H1 (cell line): ENCODE data around the gene MOG. TPM values are rescaled to one million over a fixed set of nuclear protein-coding genes. Genes with fewer than 3 reads are reported as not detected.

Experiments used
- CTCF ChIA-PET: fragments of 300-600 bp; sonication (Branson Sonifier 250); formaldehyde crosslinking; loops from one replicate; lab custom pipeline; 2021; ENCODE audit not compliant: partially characterized antibody; lab: Charles Lee
- POLR2A ChIA-PET: fragments of 300-600 bp; sonication (Branson Sonifier 250); formaldehyde crosslinking; loops from one replicate; lab custom pipeline; 2021; ENCODE audit warnings: inconsistent platforms; ENCODE audit not compliant: partially characterized antibody; lab: Charles Lee
- DNase-seq, 2 experiments: peaks; one replicate each; pipeline versions ENCODE4 v3.0.0 to v3.0.0-alpha.2; 2010 to 2022; ENCODE audit warnings: low spot score in 2 of 2, low read depth in 1 of 2, mixed read lengths in 1 of 2
- FAIRE-seq: peaks from 2 replicates; lab custom pipeline; 2011; peaks lifted over from hg19 to GRCh38; lab: Jason Lieb, UNC
- H2AFZ ChIP-seq: 2 replicates; pipeline ENCODE4 v1.8.1; 2012; ENCODE audit warnings: low read length, inconsistent platforms
- H2AK5ac ChIP-seq: 2 replicates; pipeline ENCODE4 v1.6.1; 2013; ENCODE audit warnings: low read depth, low read length
- H2BK120ac ChIP-seq: replicated peaks from 2 replicates; pipeline ENCODE3; 2013; ENCODE audit warnings: low read depth, low read length, inconsistent platforms
- H2BK12ac ChIP-seq: 2 replicates; pipeline ENCODE4 v1.6.1; 2013; ENCODE audit warnings: low read depth, low read length
- H2BK15ac ChIP-seq: 2 replicates; pipeline ENCODE4 v1.6.1; 2013; ENCODE audit warnings: low read length
- H2BK20ac ChIP-seq: 2 replicates; pipeline ENCODE4 v1.6.1; 2013; ENCODE audit warnings: low read length
- H2BK5ac ChIP-seq: 2 replicates; pipeline ENCODE4 v1.6.1; 2013; ENCODE audit warnings: low read depth, low read length
- H3K14ac ChIP-seq: 2 replicates; pipeline ENCODE4 v1.6.1; 2013; ENCODE audit warnings: inconsistent platforms; ENCODE audit not compliant: insufficient read length
- H3K18ac ChIP-seq: 2 replicates; pipeline ENCODE4 v1.6.1; 2013; ENCODE audit warnings: low read length; ENCODE audit errors: extremely low read depth
- H3K23ac ChIP-seq: 2 replicates; pipeline ENCODE4 v1.6.1; 2013; ENCODE audit warnings: inconsistent platforms; ENCODE audit not compliant: insufficient read length
- H3K23me2 ChIP-seq: 2 replicates; pipeline ENCODE4 v1.6.1; 2013; ENCODE audit warnings: low read depth, low read length
- H3K27ac ChIP-seq: 2 replicates; pipeline ENCODE4 v1.6.1; 2011; ENCODE audit warnings: low read depth, low read length, inconsistent platforms
- H3K27me3 ChIP-seq, 4 experiments: replicated peaks in 1 of 4; 1 replicate in 1 of 4; 2 replicates in 3 of 4; pipeline versions ENCODE4 v1.6.1 to v1.8.1; 2011 to 2013; ENCODE audit warnings: low read length in 3 of 4, mild to moderate bottlenecking in 3 of 4, inconsistent platforms in 2 of 4, mixed read lengths in 2 of 4, moderate library complexity in 1 of 4; ENCODE audit not compliant: control insufficient read depth in 3 of 4, insufficient read depth in 3 of 4; ENCODE audit errors: extremely low read depth in 1 of 4
- H3K36me3 ChIP-seq, 4 experiments: 2 replicates each; pipeline versions ENCODE4 v1.6.1 to v1.8.1; 2011 to 2013; ENCODE audit warnings: mild to moderate bottlenecking in 4 of 4, low read length in 3 of 4, moderate library complexity in 2 of 4, control low read depth in 1 of 4, inconsistent platforms in 1 of 4; ENCODE audit not compliant: insufficient read depth in 4 of 4, control insufficient read depth in 2 of 4
- H3K4ac ChIP-seq: replicated peaks from 2 replicates; pipeline ENCODE3; 2013; ENCODE audit warnings: low read length, low read depth, mixed read lengths, inconsistent platforms; ENCODE audit not compliant: insufficient read length
- H3K4me1 ChIP-seq, 4 experiments: replicated peaks in 1 of 4; 1 replicate in 1 of 4; 2 replicates in 3 of 4; pipeline versions ENCODE4 v1.6.1 to v1.8.1; 2011 to 2013; ENCODE audit warnings: low read length in 3 of 4, inconsistent platforms in 2 of 4, mixed read lengths in 1 of 4; ENCODE audit not compliant: insufficient read depth in 4 of 4, control insufficient read depth in 3 of 4
- H3K4me2 ChIP-seq, 2 experiments: 2 replicates each; pipeline versions ENCODE4 v1.6.1 to v1.8.1; 2011 to 2013; ENCODE audit warnings: low read depth in 2 of 2, low read length in 2 of 2, control low read depth in 1 of 2, inconsistent platforms in 1 of 2, mild to moderate bottlenecking in 1 of 2; ENCODE audit not compliant: insufficient read depth in 1 of 2
- H3K4me3 ChIP-seq, 4 experiments: fragments of 200-600, 300-600 bp in 1 of 4; sonication (generic), shearing (Covaris generic), sonication (Bioruptor Twin) in 1 of 4; 2 replicates each; pipeline versions ENCODE4 v1.5.1 to v1.8.1; 2011 to 2016; ENCODE audit warnings: low read length in 4 of 4, low read depth in 3 of 4, control low read depth in 2 of 4, inconsistent platforms in 2 of 4, mild to moderate bottlenecking in 2 of 4, mixed read lengths in 1 of 4, moderate library complexity in 1 of 4; ENCODE audit not compliant: insufficient read depth in 2 of 4; ENCODE audit errors: extremely low read depth in 1 of 4
- H3K56ac ChIP-seq: replicated peaks from 2 replicates; pipeline ENCODE3; 2013; ENCODE audit warnings: low read depth, mild to moderate bottlenecking, mixed read lengths, low read length, inconsistent platforms; ENCODE audit not compliant: insufficient read length
- H3K79me1 ChIP-seq: 2 replicates; pipeline ENCODE4 v1.6.1; 2013; ENCODE audit warnings: low read depth, low read length, control low read depth
- H3K79me2 ChIP-seq, 2 experiments: 2 replicates each; pipeline versions ENCODE4 v1.6.1 to v1.8.1; 2012 to 2013; ENCODE audit warnings: low read length in 2 of 2, mild to moderate bottlenecking in 2 of 2, inconsistent platforms in 1 of 2; ENCODE audit not compliant: insufficient read depth in 2 of 2, control insufficient read depth in 1 of 2
- H3K9ac ChIP-seq, 4 experiments: replicated peaks in 1 of 4; 1 replicate in 1 of 4; 2 replicates in 3 of 4; pipeline versions ENCODE4 v1.6.1 to v1.8.1; 2011 to 2013; ENCODE audit warnings: low read depth in 3 of 4, low read length in 3 of 4, control low read depth in 2 of 4, mild to moderate bottlenecking in 2 of 4, moderate library complexity in 2 of 4, inconsistent platforms in 1 of 4; ENCODE audit errors: extremely low read depth in 1 of 4
- H3K9me3 ChIP-seq, 2 experiments: 2 replicates each; pipeline versions ENCODE4 v1.6.1 to v1.8.1; 2012 to 2013; ENCODE audit warnings: mild to moderate bottlenecking in 2 of 2, moderate library complexity in 2 of 2, control low read depth in 1 of 2, inconsistent platforms in 1 of 2, low read depth in 1 of 2, low read length in 1 of 2, mixed read lengths in 1 of 2; ENCODE audit not compliant: insufficient read depth in 2 of 2
- H4K20me1 ChIP-seq, 2 experiments: replicated peaks in 1 of 2; 2 replicates each; pipeline versions ENCODE3 to v1.8.1; 2011 to 2013; ENCODE audit warnings: inconsistent platforms in 2 of 2, low read length in 2 of 2, mild to moderate bottlenecking in 1 of 2; ENCODE audit not compliant: insufficient read depth in 2 of 2, control insufficient read depth in 1 of 2
- H4K5ac ChIP-seq: 2 replicates; pipeline ENCODE4 v1.6.1; 2013; ENCODE audit warnings: low read length, low read depth, mixed read lengths, inconsistent platforms; ENCODE audit not compliant: insufficient read length
- H4K8ac ChIP-seq: 2 replicates; pipeline ENCODE4 v1.8.0; 2013; ENCODE audit warnings: mild to moderate bottlenecking, moderate library complexity, low read length, inconsistent platforms; ENCODE audit not compliant: insufficient read depth; ENCODE audit errors: extremely low read depth
- H4K91ac ChIP-seq: replicated peaks from 2 replicates; pipeline ENCODE3; 2013; ENCODE audit warnings: low read length, mixed read lengths, inconsistent platforms; ENCODE audit not compliant: insufficient read length
- CEBPB ChIP-seq: IDR thresholded peaks from 2 replicates; pipeline ENCODE4 v1.6.1; 2012; ENCODE audit warnings: low read depth, low read length
- CREB1 ChIP-seq: IDR thresholded peaks from 2 replicates; pipeline ENCODE4 v1.6.1; 2012; ENCODE audit warnings: inconsistent platforms
- HDAC2 ChIP-seq, 2 experiments: fragments of 300-600 bp in 1 of 2; sonication (generic) in 1 of 2; IDR thresholded peaks; 2 replicates each; pipeline ENCODE4 v1.6.1; 2011 to 2012; ENCODE audit warnings: low read depth in 2 of 2, low read length in 2 of 2, mild to moderate bottlenecking in 2 of 2, moderate library complexity in 2 of 2, borderline replicate concordance in 1 of 2, inconsistent platforms in 1 of 2
- RXRA ChIP-seq: IDR thresholded peaks from 2 replicates; pipeline ENCODE4 v1.6.1; 2011; ENCODE audit warnings: low read depth, mild to moderate bottlenecking, low read length, moderate library complexity; ENCODE audit not compliant: insufficient read depth
- SRF ChIP-seq: IDR thresholded peaks from 2 replicates; pipeline ENCODE4 v1.6.1; 2011; ENCODE audit warnings: mild to moderate bottlenecking, low read depth, low read length, moderate library complexity
- TEAD4 ChIP-seq: IDR thresholded peaks from 2 replicates; pipeline ENCODE4 v1.6.1; 2012; ENCODE audit warnings: low read depth, low read length, inconsistent platforms, mixed read lengths
- WGBS, 2 experiments: shearing (Covaris generic) in 1 of 2; methylation state at CpG; one replicate each; pipeline versions ENCODE4 v1.1.6 to v1.1.7; 2013 to 2015; ENCODE audit warnings: low lambda C conversion rate in 2 of 2, mixed read lengths in 2 of 2, inconsistent platforms in 1 of 2, low coverage in 1 of 2, missing lambda C conversion rate in 1 of 2; ENCODE audit not compliant: insufficient replicate concordance in 2 of 2, insufficient coverage in 1 of 2, insufficient read length in 1 of 2; ENCODE audit errors: extremely low coverage in 1 of 2, missing lambda C conversion rate in 1 of 2; 5-methylcytosine and 5-hydroxymethylcytosine counted together
- polyA plus RNA-seq, 7 experiments: library from polyadenylated mRNA; depleted of rRNA in 3 of 7; stranded (reverse) in 5 of 7; unstranded in 2 of 7; fragments of >200 nt in 5 of 7; fragments of 200-250 nt in 2 of 7; gene quantifications; 1 replicate in 5 of 7; 2 replicates in 1 of 7; 4 replicates in 1 of 7; pipeline versions ENCODE4 v1.2.1 to v1.2.3, GENCODE V29; 2011 to 2013; ENCODE audit warnings: missing spikeins in 2 of 7, mixed read lengths in 2 of 7
- total RNA-seq: library from RNA; stranded (reverse); fragmentation: NEBNext Ultra II Directional; extraction: Animal tissue kit (Norgen Biotek cat#: 25700); gene quantifications from 2 replicates; pipeline ENCODE4 v1.2.1, GENCODE V29; 2021

The MOG gene
- total and polyA plus RNA-seq, 2 of the 8 experiments (the other 6 are each of a cell fraction or from before 2014, with no cell fraction given): 0.17 to 0.86 TPM

GRCh38 chr6:29676981-29677601 is 20.2 kb downstream of the MOG start:
- no peaks in the 10 kb centered on the region; the same call in 1 of the 2 replicates for H3K23me2 ChIP-seq
- POLR2A ChIA-PET: interaction anchor here (0.9 to 3.8 kb wide), 4 partner anchors 11 to 27 kb away, joined by 3 to 20 read pairs (median 10); no protein-coding TSS in a partner anchor
- WGBS, 2 experiments: 83% methylated on average over 2 of the region's 2 CpGs; no CpG with 5 or more reads in 1 of the 2 experiments

More at GRCh38 chr6:29676981-29677601, 20.2 kb downstream of the MOG start:
- Histone ChIP-seq H4K20me1 (no peaks in the 10 kb centered on the region), H4K5ac (no peak overlapping the region), H3K27me3 (no peaks in the 10 kb centered on the region), H2BK20ac (peak overlapping the region; percentile 6; the same call in 1 of the 2 replicates), H3K14ac (no peak overlapping the region), H3K9me3 (no peaks in the 10 kb centered on the region; a peak in 1 of 4 replicates), H2AFZ (no peak overlapping the region), H3K4me1 (peaks cover 0 to 3% (median 0%) of the 10 kb centered on the region in 4 experiments; a peak in 1 of 7 replicates), H3K79me1 (no peaks in the 10 kb centered on the region), H2BK120ac (no peak overlapping the region), H3K56ac (no peak overlapping the region), H3K9ac (no peak overlapping the region), H4K8ac (no peak overlapping the region), H3K27ac (0 out of 2 replicates have a peak overlapping the region, but pooled peaks have one; percentile 19), H4K91ac (peak overlapping the region; percentile 25), H3K4me3 (no peak overlapping the region), H3K23ac (no peak overlapping the region), H2BK15ac (no peak overlapping the region), H3K4ac (no peak overlapping the region), H3K18ac (0 out of 2 replicates have a peak overlapping the region, but pooled peaks have one; percentile 55)
- CTCF ChIA-PET: interaction anchor here (0.6 to 12.7 kb wide), 7 partner anchors 8 to 97 kb away, joined by 3 to 502 read pairs (median 8); partner anchors contain the start of gene MOG
- peak; percentile 7 for FAIRE-seq
- no peak for DNase-seq
- TF ChIP-seq HDAC2 (IDR thresholded peaks at IDR 0.05; ENCODE audit: borderline replicate concordance in 1 of 2, low read depth in 2 of 2, low read length in 2 of 2) (no peak), TEAD4 (peak; percentile 31; the same call in 1 of the 2 replicates), RXRA (no peak), CREB1 (no peak), SRF (peak; percentile 90), CEBPB (no peak)
- TF ChIP-seq, all 59 proteins: peak for 2
- 0 out of 2 replicates have a peak overlapping the region, but pooled peaks have one; percentile 26 for H2BK5ac ChIP-seq
- peak overlapping the region; percentile 13 for H2BK12ac ChIP-seq
- H2AK5ac ChIP-seq: 0 out of 2 replicates have a peak overlapping the region, but pooled peaks have one; percentile 11
- no peaks in the 10 kb centered on the region for H3K36me3 ChIP-seq
- no peak overlapping the region for H3K4me2 ChIP-seq
- H3K79me2 ChIP-seq: no peaks in the 10 kb centered on the region
